Colonic mucosa (tissue), 4 donors: Measurements from ENCODE around the gene COL4A2. TPM values are rescaled to one million over a fixed set of nuclear protein-coding genes. Genes with fewer than 3 reads are reported as not detected.

ENCODE experiments used
- DNase-seq: peaks from one replicate; pipeline ENCODE4 v3.0.0-alpha.2; 2020
- H3K27ac ChIP-seq: fragments of 200-600 bp; one replicate; pipeline ENCODE4 v1.8.0; 2021
- H3K27me3 ChIP-seq: fragments of 200-600 bp; one replicate; pipeline ENCODE4 v1.8.0; 2021
- H3K36me3 ChIP-seq: fragments of 200-600 bp; one replicate; pipeline ENCODE4 v1.8.0; 2021
- H3K4me1 ChIP-seq: fragments of 200-600 bp; one replicate; pipeline ENCODE4 v1.8.0; 2021; ENCODE audit warnings: mild to moderate bottlenecking
- H3K4me3 ChIP-seq: fragments of 200-600 bp; one replicate; pipeline ENCODE4 v1.8.0; 2021
- H3K9ac ChIP-seq, 2 donors: one replicate each; pipeline ENCODE4 v1.7.0; 2013; ENCODE audit warnings: control low read depth in 2 of 2, low read depth in 2 of 2, low read length in 2 of 2
- H3K9me3 ChIP-seq: fragments of 200-600 bp; one replicate; pipeline ENCODE4 v1.8.0; 2021
- CTCF ChIP-seq: fragments of 200-600 bp; IDR thresholded peaks from one replicate; pipeline ENCODE4 v1.8.0; 2022; ENCODE audit warnings: antibody characterized with exemption, mild to moderate bottlenecking
- intact Hi-C: fragments of 100-400 bp; cut with DNase I; formaldehyde crosslinking; loops from one replicate; pipeline ENCODE4 v1.14.1; 2022
- total RNA-seq, 2 donors: library from RNA; stranded (reverse); fragmentation: NEBNext Ultra II Directional in 1 of 2; extraction: Animal tissue kit (Norgen Biotek cat#: 25700) in 1 of 2; gene quantifications; one replicate each; pipeline ENCODE4 v1.2.1, GENCODE V29; 2021
- donor health status: healthy.
- donor health status: DM: no; HTN: no; CAD: no.
- donor health status: DM: no; HTN: no; CAD: no.

Gene COL4A2
- total RNA-seq, 2 donors from 2014 or later, result 61.1 to 111 TPM

DNA sequence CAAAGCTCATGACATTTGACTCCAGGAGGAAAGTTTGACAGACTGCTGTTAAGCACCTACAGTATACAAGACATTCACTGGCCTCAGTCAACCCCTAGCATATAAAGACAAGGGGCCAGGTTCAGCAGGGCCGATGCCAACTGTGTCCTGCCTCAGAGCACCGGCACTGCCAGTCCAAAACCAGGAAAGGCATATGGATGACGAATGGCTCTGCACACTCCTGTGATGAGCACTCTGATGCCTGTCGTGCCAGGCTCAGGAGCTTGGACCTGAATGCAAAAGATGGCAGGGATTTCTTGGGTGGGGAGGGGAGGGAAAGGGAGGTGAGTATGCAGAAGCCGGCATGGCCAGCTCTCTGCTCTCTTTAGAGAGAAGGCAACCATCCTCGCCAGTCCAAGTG lies 39.0 kb upstream of the COL4A2 start:
- no peaks in the 10 kb centered on the region for H3K27me3 ChIP-seq
- H3K4me1 ChIP-seq, result no peaks in the 10 kb centered on the region
- H3K27ac ChIP-seq, result no peak overlapping the region
- no peak for TF ChIP-seq CTCF
- no peaks in the 10 kb centered on the region for H3K9me3 ChIP-seq
- H3K4me3 ChIP-seq, result no peak overlapping the region
- H3K9ac ChIP-seq, result no peak overlapping the region
- DNase-seq, result no peak
- intact Hi-C loops, result no loop called here
- no peaks in the 10 kb centered on the region for H3K36me3 ChIP-seq

DNA sequence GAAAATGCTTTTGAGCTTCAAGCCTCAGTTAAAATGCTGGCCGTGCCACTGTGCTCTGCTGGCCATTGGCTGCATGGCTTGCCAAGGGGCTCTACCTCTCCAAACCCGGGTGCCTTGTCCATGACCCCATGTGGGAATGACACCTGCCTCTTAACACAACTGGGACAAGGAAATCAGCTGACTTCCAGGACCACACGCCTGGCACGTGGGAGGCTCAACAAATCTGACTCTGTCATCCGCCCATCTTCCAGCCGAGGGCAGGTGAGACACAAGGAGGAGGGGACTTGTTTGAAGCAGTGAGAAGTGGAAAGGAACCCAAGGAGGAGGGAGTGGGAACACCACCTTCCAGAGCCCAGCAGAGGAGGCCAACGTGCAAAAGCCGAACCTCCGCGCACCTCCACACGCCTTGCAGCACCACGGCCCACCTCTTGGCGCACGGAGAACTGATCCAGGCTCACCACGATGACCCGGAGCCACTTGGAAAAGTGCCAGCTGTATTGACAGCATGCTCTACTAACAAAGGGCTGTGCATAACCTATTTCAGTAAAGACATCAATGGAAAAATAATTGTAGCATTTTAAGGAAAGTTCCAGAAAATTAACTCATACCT lies 38.4 kb upstream of the COL4A2 start:
- no peak for TF ChIP-seq CTCF
- Histone ChIP-seq H3K4me3 (no peak overlapping the region), H3K36me3 (no peaks in the 10 kb centered on the region), H3K27ac (no peak overlapping the region), H3K27me3 (no peaks in the 10 kb centered on the region), H3K9me3 (no peaks in the 10 kb centered on the region), H3K4me1 (no peaks in the 10 kb centered on the region), H3K9ac (no peak overlapping the region)
- no peak for DNase-seq
- intact Hi-C loops, result no loop called here

DNA sequence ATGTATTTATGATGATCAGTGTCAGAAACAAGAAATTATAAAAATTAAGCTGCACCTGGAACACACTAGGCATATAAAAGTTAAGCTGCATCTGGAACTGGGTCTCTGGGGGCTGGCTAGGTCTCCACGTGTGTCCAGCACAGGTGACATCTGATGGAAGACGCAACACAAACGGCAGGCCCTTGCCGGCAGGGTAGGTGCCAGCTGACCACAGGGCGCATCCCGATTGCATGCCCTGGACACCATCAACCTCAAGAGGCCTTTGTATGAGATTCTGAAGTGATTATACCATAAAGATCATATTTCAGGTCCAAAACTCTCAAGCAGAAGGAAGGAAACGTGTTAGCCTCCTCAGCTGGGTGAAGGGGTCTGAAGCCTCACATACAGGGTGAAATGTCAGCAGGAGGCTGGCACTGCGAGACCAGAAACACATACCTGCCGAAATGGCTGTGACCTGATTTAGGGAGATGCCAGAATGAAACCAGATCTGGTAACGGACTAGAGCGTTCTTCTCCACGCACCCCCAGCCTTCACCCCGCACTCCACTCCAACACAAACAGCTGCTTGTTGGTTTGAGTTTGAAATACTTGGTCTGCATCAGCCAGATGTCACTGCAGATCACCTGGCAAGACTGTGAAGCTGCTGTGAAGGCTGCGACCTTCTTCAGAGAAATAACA lies 37.4 kb upstream of the COL4A2 start:
- Histone ChIP-seq H3K9me3 (no peaks in the 10 kb centered on the region), H3K36me3 (no peaks in the 10 kb centered on the region), H3K4me1 (no peaks in the 10 kb centered on the region), H3K27me3 (no peaks in the 10 kb centered on the region), H3K27ac (no peak overlapping the region), H3K9ac (no peak overlapping the region), H3K4me3 (no peak overlapping the region)
- no peak for TF ChIP-seq CTCF
- no peak for DNase-seq
- intact Hi-C loops, result no loop called here

- DNase-seq, result no peak
- Histone ChIP-seq H3K4me1 (no peaks in the 10 kb centered on the region), H3K27me3 (no peaks in the 10 kb centered on the region), H3K9ac (no peak overlapping the region), H3K27ac (no peak overlapping the region), H3K36me3 (no peaks in the 10 kb centered on the region), H3K9me3 (no peaks in the 10 kb centered on the region), H3K4me3 (no peak overlapping the region)
- intact Hi-C loops, result no loop called here
- no peak for TF ChIP-seq CTCF
These were observed 36.6 kb upstream of the COL4A2 start for GRCh38 chr13:110270507-110270906.

DNA sequence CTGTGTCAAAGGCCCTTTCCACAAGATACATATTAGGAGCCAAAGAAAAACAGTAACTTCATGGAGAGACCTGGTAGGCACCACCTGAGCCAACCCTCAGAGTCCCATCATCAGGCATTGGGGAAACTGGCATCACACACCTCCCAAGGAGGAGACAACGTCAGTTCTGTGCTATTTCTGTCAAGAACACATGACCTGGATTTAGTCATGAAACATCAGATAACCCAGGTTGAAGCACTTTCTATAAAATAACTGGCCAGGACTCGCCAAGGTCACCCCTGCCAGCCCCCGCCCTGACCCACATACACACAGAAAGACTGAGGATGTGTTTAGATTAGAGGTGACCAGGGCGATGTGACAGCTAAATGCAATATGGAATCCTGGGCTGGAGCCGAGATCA lies 35.8 kb upstream of the COL4A2 start:
- no peak for DNase-seq
- Histone ChIP-seq H3K27me3 (no peaks in the 10 kb centered on the region), H3K9me3 (no peaks in the 10 kb centered on the region), H3K4me3 (no peak overlapping the region), H3K4me1 (no peaks in the 10 kb centered on the region), H3K27ac (no peak overlapping the region), H3K9ac (no peak overlapping the region), H3K36me3 (no peaks in the 10 kb centered on the region)
- no peak for TF ChIP-seq CTCF
- intact Hi-C loops, result no loop called here
